T-helper 22 cell (primary cell): ENCODE data around the gene HLA-DQB2.
"Not testable (repeated sequence)": the region's sequence is repeated elsewhere in the genome, so short reads cannot be mapped to it uniquely, and the experiment has no call there.

Experiments used
- DNase-seq: peaks from one replicate; pipeline ENCODE4 v3.0.0-alpha.2; 2020; ENCODE audit warnings: low read depth

Gene HLA-DQB2

GRCh38 chr6:32763421-32763820 is at the start of gene HLA-DQB2:
HLA-DQB2 (minus strand) TSS chr6:32763532; CDS start chr6:32763470, 62 bp downstream.
- DNase-seq, result no peak

- no peak for DNase-seq
Measured at GRCh38 chr6:32809171-32809570, 45.8 kb upstream of the HLA-DQB2 start.

- no peak for DNase-seq
Measured at GRCh38 chr6:32807020-32807580, 43.8 kb upstream of the HLA-DQB2 start.

GRCh38 chr6:32805404-32805803 is 42.1 kb upstream of the HLA-DQB2 start:
- DNase-seq, result not testable (repeated sequence)

- DNase-seq, result no peak
Measured at GRCh38 chr6:32803416-32803815, 40.1 kb upstream of the HLA-DQB2 start.

- DNase-seq, result no peak
Measured at GRCh38 chr6:32799740-32800139, 36.4 kb upstream of the HLA-DQB2 start.

- no peak for DNase-seq
Measured at GRCh38 chr6:32799168-32799567, 35.8 kb upstream of the HLA-DQB2 start.

- DNase-seq, result peak; percentile 34
Measured at GRCh38 chr6:32796848-32797776, 33.8 kb upstream of the HLA-DQB2 start.

GRCh38 chr6:32794510-32794909 is 31.2 kb upstream of the HLA-DQB2 start:
- DNase-seq, result no peak

GRCh38 chr6:32792901-32793435 is 29.6 kb upstream of the HLA-DQB2 start:
- no peak for DNase-seq

GRCh38 chr6:32790306-32790705 is 27.0 kb upstream of the HLA-DQB2 start:
- no peak for DNase-seq

- no peak for DNase-seq
Measured at GRCh38 chr6:32785781-32786533, 22.6 kb upstream of the HLA-DQB2 start.

GRCh38 chr6:32782923-32783322 is 19.6 kb upstream of the HLA-DQB2 start:
- not testable (repeated sequence) for DNase-seq

GRCh38 chr6:32779036-32779435 is 15.7 kb upstream of the HLA-DQB2 start:
- DNase-seq, result no peak

GRCh38 chr6:32775071-32775470 is 11.7 kb upstream of the HLA-DQB2 start:
- DNase-seq, result no peak

GRCh38 chr6:32774426-32774825 is 11.1 kb upstream of the HLA-DQB2 start:
- no peak for DNase-seq

GRCh38 chr6:32772656-32773055 is 9.3 kb upstream of the HLA-DQB2 start:
- DNase-seq, result no peak

GRCh38 chr6:32764048-32764447 is 716 bp upstream of the HLA-DQB2 start:
- DNase-seq, result no peak

GRCh38 chr6:32761548-32761947 is 1.8 kb downstream of the HLA-DQB2 start:
- DNase-seq, result no peak

GRCh38 chr6:32761072-32761471 is 2.3 kb downstream of the HLA-DQB2 start:
- DNase-seq, result no peak

- DNase-seq, result no peak
Measured at GRCh38 chr6:32759669-32760068, 3.7 kb downstream of the HLA-DQB2 start.

- no peak for DNase-seq
Measured at GRCh38 chr6:32752580-32752979, 10.8 kb downstream of the HLA-DQB2 start.
